Upper lobe of left lung (tissue), 6 donors: Measurements from ENCODE around the gene GPR55. TPM values are rescaled to one million over a fixed set of nuclear protein-coding genes. Genes with fewer than 3 reads are reported as not detected.

ENCODE experiments used
- ATAC-seq, 2 donors: fragments of 200-7000 bp; cut with Tn5 transposase; one replicate each; pipeline ENCODE4 v1.9.1; 2022; ENCODE audit warnings: mild to moderate bottlenecking in 2 of 2, moderate library complexity in 2 of 2; ENCODE audit not compliant: low FRiP score in 2 of 2
- DNase-seq, 2 donors: peaks; one replicate each; pipeline ENCODE4 v3.0.0-alpha.2; 2019 to 2020
- H3K27ac ChIP-seq, 4 donors: fragments of 200-600 bp; sonication (generic); one replicate each; pipeline ENCODE4 v1.5.1; 2016 to 2019
- H3K27me3 ChIP-seq, 4 donors: fragments of 200-600 bp; sonication (generic); one replicate each; pipeline ENCODE4 v1.5.1; 2017 to 2019
- H3K36me3 ChIP-seq, 4 donors: fragments of 200-600 bp; sonication (generic); one replicate each; pipeline ENCODE4 v1.5.1; 2016 to 2019
- H3K4me1 ChIP-seq, 4 donors: fragments of 200-600 bp; sonication (generic); one replicate each; pipeline ENCODE4 v1.5.1; 2018 to 2019
- H3K4me3 ChIP-seq, 4 donors: fragments of 200-600 bp; sonication (generic); one replicate each; pipeline ENCODE4 v1.5.1; 2017 to 2019; ENCODE audit warnings: mild to moderate bottlenecking in 2 of 4, moderate library complexity in 1 of 4
- H3K9me3 ChIP-seq, 4 donors: fragments of 200-600 bp; sonication (generic); one replicate each; pipeline ENCODE4 v1.5.1; 2018 to 2019
- EP300 ChIP-seq, 4 donors: sonication (generic); formaldehyde crosslinking; IDR thresholded peaks; one replicate each; pipeline ENCODE4 v1.5.1; 2017; ENCODE audit warnings: antibody characterized with exemption in 4 of 4, control low read depth in 2 of 4
- POLR2A ChIP-seq, 4 donors: fragments of 450-650 bp; IDR thresholded peaks; one replicate each; pipeline ENCODE4 v1.5.1; 2016 to 2017; ENCODE audit warnings: antibody characterized with exemption in 4 of 4, mild to moderate bottlenecking in 2 of 4
- POLR2AphosphoS5 ChIP-seq, 2 donors: sonication (generic); formaldehyde crosslinking; IDR thresholded peaks; one replicate each; pipeline ENCODE4 v1.5.1; 2017; ENCODE audit warnings: antibody characterized with exemption in 2 of 2
- WGBS, 2 donors: methylation state at CpG; one replicate each; pipeline ENCODE4 v1.1.5; 2017 to 2018; 5-methylcytosine and 5-hydroxymethylcytosine counted together
- total RNA-seq, 6 donors: library from RNA; depleted of rRNA in 4 of 6; stranded (reverse); fragments of >200 nt in 4 of 6; gene quantifications; one replicate each; pipeline versions ENCODE4 v1.1.0 to v1.2.1, GENCODE V29; 2016 to 2021
- TF ChIP-seq, protein P1 (sequence below), 6 experiments: fragments of 450-650 bp in 4 of 6; fragments of 200-600 bp in 2 of 6; sonication (generic) in 2 of 6; IDR thresholded peaks; one replicate each; pipeline ENCODE4 v1.5.1; 2016 to 2019; ENCODE audit warnings: antibody characterized with exemption in 6 of 6
- donor health status: DM: no; HTN: no; CAD: no; lungs with moderate emphysema.
- donor health status: DM: no; HTN: yes; CAD: no; lungs with severe emphysema.

Gene GPR55
- total RNA-seq, 6 donors from 2014 or later, result 0.15 to 0.84 (median 0.52) TPM; not detected in 2

DNA sequence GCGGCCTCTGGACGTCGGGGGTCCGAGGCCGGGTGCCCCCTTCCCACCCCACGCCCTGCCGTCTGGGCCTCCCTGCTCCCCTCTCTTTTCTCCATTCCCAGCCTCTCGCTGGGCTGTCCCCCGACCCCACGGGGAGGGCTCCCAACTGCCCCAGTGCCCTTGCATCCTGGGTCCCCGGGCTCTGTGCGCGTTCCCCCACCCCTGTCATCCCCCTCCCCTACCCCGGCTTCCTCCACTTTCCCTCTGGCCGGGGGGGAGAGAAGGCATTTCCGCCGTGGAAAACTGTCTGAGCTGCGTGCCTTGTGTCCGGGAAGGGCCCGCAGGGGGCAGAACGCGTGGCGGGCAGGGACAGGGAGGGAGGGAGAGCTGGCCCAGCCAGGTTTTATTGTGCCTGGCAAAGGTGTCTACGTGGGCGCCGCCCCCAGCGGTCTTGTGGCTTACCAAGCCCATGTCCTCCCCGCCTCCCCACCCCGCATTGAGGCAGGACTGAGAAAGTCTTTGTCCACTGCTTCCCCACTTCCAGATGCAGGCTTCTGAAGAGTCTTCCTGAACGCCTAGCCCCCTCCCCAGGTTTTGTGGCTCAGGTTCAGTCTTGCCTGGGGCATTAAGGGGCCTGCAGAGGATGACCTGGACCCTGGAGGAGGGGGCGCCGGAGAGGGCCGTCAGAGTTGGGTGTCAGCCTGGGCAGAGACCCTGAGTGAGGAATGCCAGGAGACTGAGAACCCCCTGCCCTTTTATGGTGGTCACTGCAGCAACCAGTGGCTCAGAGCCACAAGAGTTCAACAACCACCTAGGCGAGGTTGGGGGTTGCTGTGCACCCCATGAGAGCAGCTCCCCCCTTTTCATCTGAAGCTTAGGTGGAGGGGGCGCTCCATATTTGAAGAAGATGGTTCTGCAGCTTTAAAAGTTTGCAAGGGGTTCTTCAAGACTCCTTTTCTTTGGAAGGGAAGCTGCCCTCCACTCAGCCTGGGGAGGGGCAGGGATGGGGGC, 59.0 kb downstream of the GPR55 start:
- ATAC-seq, result peak in 1 of 2 donors; percentile 11
- 17 to 29% methylated on average over 19 to 35 of the region's 35 CpGs for WGBS, 2 donors
- peak overlapping the region in 3 of 4 donors; percentile 44 to 72 (median 50) for H3K27ac ChIP-seq

DNA sequence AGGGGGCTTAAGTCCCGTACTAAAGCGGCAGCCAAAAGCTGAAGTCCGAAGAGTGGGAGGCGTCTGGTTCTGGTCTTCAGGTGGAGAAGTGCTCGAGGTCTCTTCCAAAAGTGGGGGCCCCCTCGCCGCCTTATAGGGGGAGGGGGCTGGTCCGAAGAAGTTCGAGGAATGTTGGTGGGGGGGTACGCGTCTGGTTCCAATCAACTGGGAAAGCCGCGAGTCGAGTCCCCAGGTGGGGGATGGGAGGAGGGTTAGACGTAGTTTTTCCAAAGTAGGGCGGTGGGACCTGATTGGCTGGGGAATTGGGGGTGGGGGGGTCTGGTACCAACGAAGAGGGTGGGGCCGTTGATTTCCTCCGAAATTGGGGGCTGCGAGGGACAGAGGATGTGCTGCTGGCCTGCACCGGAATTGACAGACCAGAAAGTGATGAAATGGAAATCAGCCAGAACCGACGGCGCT, 59.7 kb downstream of the GPR55 start:
- peaks cover 0 to 11% (median 3%) of the 10 kb centered on the region in 4 donors for H3K27me3 ChIP-seq
- no peak for ATAC-seq
- TF ChIP-seq EP300 (IDR thresholded peaks at IDR 0.05), result no peak
- no peak for TF ChIP-seq POLR2AphosphoS5 (IDR thresholded peaks at IDR 0.05)
- no peak for TF ChIP-seq POLR2A (IDR thresholded peaks at IDR 0.05)
- TF ChIP-seq, protein P1, sequence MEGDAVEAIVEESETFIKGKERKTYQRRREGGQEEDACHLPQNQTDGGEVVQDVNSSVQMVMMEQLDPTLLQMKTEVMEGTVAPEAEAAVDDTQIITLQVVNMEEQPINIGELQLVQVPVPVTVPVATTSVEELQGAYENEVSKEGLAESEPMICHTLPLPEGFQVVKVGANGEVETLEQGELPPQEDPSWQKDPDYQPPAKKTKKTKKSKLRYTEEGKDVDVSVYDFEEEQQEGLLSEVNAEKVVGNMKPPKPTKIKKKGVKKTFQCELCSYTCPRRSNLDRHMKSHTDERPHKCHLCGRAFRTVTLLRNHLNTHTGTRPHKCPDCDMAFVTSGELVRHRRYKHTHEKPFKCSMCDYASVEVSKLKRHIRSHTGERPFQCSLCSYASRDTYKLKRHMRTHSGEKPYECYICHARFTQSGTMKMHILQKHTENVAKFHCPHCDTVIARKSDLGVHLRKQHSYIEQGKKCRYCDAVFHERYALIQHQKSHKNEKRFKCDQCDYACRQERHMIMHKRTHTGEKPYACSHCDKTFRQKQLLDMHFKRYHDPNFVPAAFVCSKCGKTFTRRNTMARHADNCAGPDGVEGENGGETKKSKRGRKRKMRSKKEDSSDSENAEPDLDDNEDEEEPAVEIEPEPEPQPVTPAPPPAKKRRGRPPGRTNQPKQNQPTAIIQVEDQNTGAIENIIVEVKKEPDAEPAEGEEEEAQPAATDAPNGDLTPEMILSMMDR (IDR thresholded peaks at IDR 0.05), result no peak
- no peak for DNase-seq
- peak overlapping the region; percentile 56 to 74 (median 72) for H3K4me3 ChIP-seq
- 2 to 4% methylated on average over 23 of the region's 24 CpGs for WGBS, 2 donors
- H3K4me1 ChIP-seq, result peaks cover 16 to 35% (median 24%) of the 10 kb centered on the region in 4 donors
- H3K27ac ChIP-seq, result peak overlapping the region in 3 of 4 donors; percentile 44 to 72 (median 50)
- H3K9me3 ChIP-seq, result no peaks in the 10 kb centered on the region
- no peaks in the 10 kb centered on the region for H3K36me3 ChIP-seq

More for the DNA sequence above, 59.0 kb downstream of the GPR55 start:
- peaks cover 0 to 11% (median 3%) of the 10 kb centered on the region in 4 donors for H3K27me3 ChIP-seq
- peak overlapping the region; percentile 8 to 74 (median 72) for H3K4me3 ChIP-seq
- no peaks in the 10 kb centered on the region for H3K9me3 ChIP-seq
- peak in 1 of 2 donors; percentile 78 for DNase-seq
- TF ChIP-seq, protein P1 (IDR thresholded peaks at IDR 0.05), result no peak
- no peak for TF ChIP-seq POLR2A (IDR thresholded peaks at IDR 0.05)
- no peak for TF ChIP-seq EP300 (IDR thresholded peaks at IDR 0.05)
- H3K4me1 ChIP-seq, result peaks cover 17 to 40% (median 25%) of the 10 kb centered on the region in 4 donors
- H3K36me3 ChIP-seq, result no peaks in the 10 kb centered on the region

DNA sequence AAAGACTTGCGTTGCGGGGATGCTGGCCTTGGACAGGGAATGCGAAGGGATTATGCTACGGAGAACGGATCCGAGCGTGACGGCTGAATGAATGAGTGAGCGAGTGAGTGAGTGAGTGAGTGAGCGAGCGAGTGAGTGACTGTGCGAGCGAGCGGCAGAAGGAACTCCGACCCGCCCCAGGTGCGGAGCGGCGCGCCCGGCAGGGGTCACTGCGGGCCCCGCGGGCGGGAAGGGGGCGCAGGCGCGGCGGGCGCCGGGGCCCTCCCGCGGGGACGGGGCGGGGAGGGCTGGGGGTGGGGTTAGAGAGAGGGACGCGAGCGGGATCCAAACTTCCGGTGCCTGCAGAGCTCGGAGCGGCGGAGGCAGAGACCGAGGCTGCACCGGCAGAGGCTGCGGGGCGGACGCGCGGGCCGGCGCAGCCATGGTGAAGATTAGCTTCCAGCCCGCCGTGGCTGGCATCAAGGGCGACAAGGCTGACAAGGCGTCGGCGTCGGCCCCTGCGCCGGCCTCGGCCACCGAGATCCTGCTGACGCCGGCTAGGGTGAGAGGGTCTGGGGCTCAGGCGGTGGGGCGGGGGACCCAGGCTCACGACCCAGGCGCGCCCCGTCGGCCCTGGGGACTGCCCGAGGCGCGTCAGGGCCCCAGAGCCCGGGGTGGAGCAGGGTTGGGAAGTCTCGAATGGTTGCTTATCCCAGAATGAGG, 60.3 kb downstream of the GPR55 start, which contains the start of gene ITM2C:
Gene ITM2C (plus strand): TSS at position 338 of the 702 bp plus-strand sequence. CDS start 84 bp downstream, at position 422.
- H3K27ac ChIP-seq, result peak within 1 kb of the TSS in 3 of 4 donors; percentile 44 to 72 (median 50)
- DNase-seq (peak; percentile 54 to 92), ATAC-seq (peak; percentile 65 to 92)
- no peaks in the 10 kb centered on the region for H3K9me3 ChIP-seq
- H3K4me1 ChIP-seq, result peaks cover 12 to 29% (median 23%) of the 10 kb centered on the region in 4 donors
- peak within 1 kb of the TSS; percentile 56 to 74 (median 72) for H3K4me3 ChIP-seq
- TF ChIP-seq, protein P1 (IDR thresholded peaks at IDR 0.05), result peak in 3 of 6 experiments; percentile 42 to 50 (median 46)
- TF ChIP-seq EP300 (IDR thresholded peaks at IDR 0.05) (no peak), POLR2A (IDR thresholded peaks at IDR 0.05) (peak in 1 of 4 donors; percentile 42)
- no peaks in the 10 kb centered on the region for H3K36me3 ChIP-seq
- 0 to 1% methylated on average over 9 to 46 of the region's 76 CpGs for WGBS, 2 donors
- H3K27me3 ChIP-seq, result peaks cover 0 to 11% (median 3%) of the 10 kb centered on the region in 4 donors

DNA sequence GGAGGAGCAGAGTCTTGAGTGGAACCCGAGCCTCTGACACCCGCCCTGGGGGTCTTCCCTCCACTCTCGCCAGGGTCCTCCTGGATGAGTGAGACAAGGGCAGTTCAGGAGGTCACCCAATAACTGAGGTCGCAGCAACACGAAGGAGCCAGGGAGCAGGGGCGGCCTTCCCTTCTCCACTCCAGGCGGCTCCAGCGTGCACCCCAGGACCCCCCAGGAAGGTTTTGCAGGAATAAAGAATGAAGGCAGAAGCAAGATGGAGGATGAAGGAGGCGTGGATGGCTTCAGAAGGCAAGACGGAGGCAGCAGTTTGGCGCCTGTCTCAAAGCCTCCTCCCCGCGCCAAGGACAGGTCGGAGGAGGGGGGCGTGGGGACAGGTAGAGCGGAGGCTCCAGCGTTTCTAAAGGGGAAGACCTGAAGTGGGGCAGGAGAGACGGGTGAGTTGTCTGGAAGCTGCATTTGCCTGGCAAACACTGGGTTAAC, 60.9 kb downstream of the GPR55 start:
- ATAC-seq, result no peak
- Histone ChIP-seq H3K36me3 (no peaks in the 10 kb centered on the region), H3K4me1 (peaks cover 12 to 29% (median 23%) of the 10 kb centered on the region in 4 donors), H3K9me3 (no peaks in the 10 kb centered on the region), H3K27ac (no peak overlapping the region), H3K27me3 (peaks cover 0 to 11% (median 3%) of the 10 kb centered on the region in 4 donors), H3K4me3 (peak overlapping the region in 3 of 4 donors; percentile 69 to 74 (median 74))
- TF ChIP-seq EP300 (IDR thresholded peaks at IDR 0.05), result no peak
- no peak for TF ChIP-seq POLR2AphosphoS5 (IDR thresholded peaks at IDR 0.05)
- TF ChIP-seq, protein P1 (IDR thresholded peaks at IDR 0.05), result no peak
- TF ChIP-seq POLR2A (IDR thresholded peaks at IDR 0.05), result no peak
- 35 to 39% methylated on average over 14 to 18 of the region's 18 CpGs for WGBS, 2 donors
- DNase-seq, result no peak
